HT1080 (cell line): ENCODE data around the gene FAM168A. TPM values are rescaled to one million over a fixed set of nuclear protein-coding genes. Genes with fewer than 3 reads are reported as not detected.

Source experiments
- DNase-seq: peaks from one replicate; pipeline ENCODE4 v3.0.0-alpha.2; 2015; ENCODE audit warnings: low read depth
- total RNA-seq: library from RNA; depleted of rRNA; stranded (reverse); fragments of >200 nt; shearing (Covaris generic); gene quantifications from 2 replicates; pipeline ENCODE4 v1.2.3, GENCODE V29; 2014

The FAM168A gene
- total RNA-seq, 1 experiment from 2014 or later: 20.3 TPM

GRCh38 chr11:73520353-73521061 is 77.4 kb downstream of the FAM168A start:
- no peak for DNase-seq

DNA sequence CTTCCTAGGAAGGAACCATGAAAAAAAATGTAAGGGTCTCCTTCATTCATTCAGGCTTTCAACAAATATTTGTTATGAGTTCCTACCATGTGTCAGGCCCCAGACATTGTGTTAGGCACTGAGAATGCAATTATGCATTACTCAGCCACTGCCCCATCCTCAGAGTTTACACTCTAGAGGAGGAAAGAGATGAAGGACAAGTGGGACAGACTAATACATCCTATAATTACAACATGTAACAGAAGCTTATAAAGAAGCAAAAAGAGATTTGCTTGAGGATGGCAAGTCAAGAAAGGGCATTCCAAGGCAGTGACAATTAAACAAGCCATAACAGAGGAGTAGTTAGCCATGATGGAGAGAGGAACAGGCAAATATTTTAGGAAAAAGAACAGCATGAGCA is 78.6 kb downstream of the FAM168A start:
- no peak for DNase-seq

- DNase-seq: no peak
These were observed 79.7 kb downstream of the FAM168A start for GRCh38 chr11:73518195-73518594.

DNA sequence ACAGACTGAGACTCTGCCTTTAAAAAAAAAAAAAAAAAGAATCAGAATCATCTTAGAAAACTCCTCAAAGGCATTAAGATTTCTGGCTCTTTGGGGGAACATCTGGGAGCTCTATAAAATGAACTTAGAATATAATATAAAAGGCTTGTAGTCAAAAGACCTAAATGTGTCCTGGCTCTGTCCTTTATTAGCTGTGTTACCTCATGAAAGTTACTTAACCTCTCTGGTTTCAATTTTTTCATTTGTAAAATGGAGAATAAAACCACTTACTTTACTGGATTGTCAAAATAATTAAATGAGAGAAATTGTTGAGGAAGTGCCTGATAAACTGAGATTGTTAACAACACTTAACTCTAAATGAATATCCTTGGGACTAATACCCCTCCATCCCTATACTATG is 81.8 kb downstream of the FAM168A start:
- no peak for DNase-seq

- no peak for DNase-seq
These were observed 84.2 kb downstream of the FAM168A start for GRCh38 chr11:73513707-73514106.

DNA sequence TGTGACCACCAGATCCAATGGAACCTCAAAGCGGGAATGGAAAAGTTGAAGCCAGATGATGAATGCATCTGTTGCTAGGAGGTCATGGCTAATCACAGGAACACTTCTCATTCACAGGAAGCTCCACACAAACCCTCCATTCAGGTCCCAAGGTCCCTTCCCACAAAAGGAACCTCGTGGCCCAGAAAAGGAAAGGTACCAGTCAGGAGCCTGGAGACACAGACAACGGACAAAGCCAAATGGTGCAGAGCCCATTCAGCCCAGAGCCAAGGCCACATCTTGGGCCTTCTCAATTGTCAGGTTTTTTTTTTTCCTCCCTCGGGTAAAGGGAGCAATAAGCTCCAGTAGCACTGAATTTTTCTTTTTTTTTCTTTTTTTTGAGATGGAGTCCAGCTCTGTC is 87.0 kb downstream of the FAM168A start:
- no peak for DNase-seq

DNA sequence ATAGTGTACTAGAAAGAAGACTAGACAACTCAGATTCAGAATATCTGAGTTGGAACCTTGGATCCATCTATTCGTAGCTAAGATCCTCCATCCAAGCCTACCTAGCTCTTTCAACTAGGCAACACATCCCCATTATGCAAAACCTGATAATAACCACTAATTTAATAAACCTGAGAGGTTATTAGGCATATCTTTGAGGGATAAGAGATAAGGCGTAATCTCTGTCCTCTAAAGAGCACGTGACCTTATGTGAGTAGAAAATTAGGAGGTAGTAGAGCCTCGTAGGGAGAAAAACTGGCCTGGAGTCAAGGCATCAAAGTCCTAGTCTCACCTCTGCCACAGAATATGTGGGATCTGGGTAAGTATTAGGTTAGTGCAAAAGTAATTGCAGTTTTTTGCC is 87.8 kb downstream of the FAM168A start:
- DNase-seq: no peak

DNA sequence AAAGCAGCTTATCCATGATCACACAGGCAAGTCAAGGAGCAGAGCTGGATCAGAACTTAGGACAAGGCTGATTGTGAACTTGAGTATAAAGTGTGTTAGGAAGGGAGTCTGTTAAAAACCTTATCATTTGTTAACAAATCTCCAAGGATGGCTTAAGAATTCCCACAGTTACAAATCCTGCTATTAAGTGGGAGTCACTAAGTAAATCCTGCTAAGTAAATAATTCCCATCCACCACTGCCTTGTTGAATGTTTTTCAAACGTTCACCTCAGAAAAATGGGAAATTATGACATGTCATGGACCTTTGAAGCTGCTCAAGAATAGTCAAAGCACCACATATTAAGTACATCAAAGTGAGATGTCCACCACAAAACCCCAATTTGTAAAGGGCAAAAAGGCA is 88.7 kb downstream of the FAM168A start:
- DNase-seq: no peak

- DNase-seq: no peak
These were observed 89.4 kb downstream of the FAM168A start for GRCh38 chr11:73508243-73509176.

DNA sequence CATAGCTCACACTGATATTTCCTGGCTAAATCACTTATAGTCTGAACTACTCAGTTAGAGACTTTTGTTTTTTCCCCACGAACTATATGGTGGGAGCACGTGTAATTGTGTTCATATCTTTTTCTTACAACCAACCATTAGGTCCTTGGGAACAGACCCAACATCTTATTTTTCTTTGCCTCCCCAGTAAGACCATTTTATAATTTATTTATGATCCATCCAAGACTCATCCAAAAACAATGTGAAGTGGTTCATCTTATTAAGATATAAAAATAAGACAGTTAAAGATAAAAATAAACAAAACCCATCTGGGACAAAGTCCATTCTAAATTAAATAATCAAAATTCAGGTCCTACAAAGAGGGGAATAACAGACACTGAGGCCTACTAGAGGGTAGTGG is 90.8 kb downstream of the FAM168A start:
- DNase-seq: no peak

DNA sequence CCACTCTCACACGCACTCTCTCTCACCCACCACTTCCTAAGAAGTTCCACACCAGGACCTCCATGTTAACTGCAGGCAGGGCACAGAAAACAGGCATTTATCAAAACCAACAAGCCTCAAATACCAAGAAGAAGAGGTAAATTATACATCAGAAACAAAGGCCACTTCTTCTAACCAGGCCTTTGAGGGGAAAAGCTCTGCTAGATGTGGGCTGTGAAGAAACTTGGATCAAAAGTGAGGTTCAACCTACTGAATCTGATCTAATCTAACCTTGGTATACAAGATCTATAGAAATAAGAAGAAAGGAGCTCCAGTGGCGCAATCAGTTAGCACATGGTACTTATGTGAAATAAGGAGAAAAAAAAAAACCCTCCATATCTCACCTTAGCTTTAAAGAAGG is 91.9 kb downstream of the FAM168A start:
- DNase-seq: no peak

- DNase-seq: no peak
These were observed 99.6 kb downstream of the FAM168A start for GRCh38 chr11:73498343-73498742.

- DNase-seq: no peak
These were observed 101.8 kb downstream of the FAM168A start for GRCh38 chr11:73496134-73496533.

- DNase-seq: no peak
These were observed 102.2 kb downstream of the FAM168A start for GRCh38 chr11:73495731-73496130.

DNA sequence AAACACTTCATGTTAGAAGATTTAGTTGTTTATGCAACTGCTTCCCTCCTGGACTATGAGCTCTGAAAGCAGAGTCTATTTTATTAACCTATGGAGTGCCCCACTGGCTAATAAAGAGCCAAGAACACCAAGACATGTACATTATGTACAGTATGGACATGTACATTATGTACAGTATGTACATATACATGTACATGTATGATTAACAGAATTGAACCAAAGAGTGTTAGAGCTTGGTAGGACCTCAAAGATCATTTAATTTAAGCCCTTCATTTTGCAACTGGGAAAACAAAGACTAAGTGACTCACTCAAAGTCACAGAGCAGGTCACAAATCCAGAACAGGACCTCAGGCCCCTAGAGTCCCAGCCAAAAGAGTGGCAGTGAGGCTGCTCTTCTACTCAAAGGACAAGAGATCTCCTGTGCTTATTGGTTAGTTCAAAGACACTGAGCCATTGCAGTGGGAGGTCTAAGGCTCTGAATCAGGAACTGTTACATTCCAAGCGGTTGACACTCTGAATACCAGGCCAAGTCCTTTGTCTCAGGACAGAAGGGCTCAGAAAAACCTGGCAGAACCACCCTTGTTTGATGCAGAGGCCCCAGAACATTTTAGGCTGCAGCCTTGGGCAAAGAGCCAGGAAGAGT is 103.8 kb downstream of the FAM168A start:
- DNase-seq: peak; percentile 87

- no peak for DNase-seq
These were observed 116.3 kb downstream of the FAM168A start for GRCh38 chr11:73481626-73482025.

- no peak for DNase-seq
These were observed 117.2 kb downstream of the FAM168A start for GRCh38 chr11:73480677-73481076.

DNA sequence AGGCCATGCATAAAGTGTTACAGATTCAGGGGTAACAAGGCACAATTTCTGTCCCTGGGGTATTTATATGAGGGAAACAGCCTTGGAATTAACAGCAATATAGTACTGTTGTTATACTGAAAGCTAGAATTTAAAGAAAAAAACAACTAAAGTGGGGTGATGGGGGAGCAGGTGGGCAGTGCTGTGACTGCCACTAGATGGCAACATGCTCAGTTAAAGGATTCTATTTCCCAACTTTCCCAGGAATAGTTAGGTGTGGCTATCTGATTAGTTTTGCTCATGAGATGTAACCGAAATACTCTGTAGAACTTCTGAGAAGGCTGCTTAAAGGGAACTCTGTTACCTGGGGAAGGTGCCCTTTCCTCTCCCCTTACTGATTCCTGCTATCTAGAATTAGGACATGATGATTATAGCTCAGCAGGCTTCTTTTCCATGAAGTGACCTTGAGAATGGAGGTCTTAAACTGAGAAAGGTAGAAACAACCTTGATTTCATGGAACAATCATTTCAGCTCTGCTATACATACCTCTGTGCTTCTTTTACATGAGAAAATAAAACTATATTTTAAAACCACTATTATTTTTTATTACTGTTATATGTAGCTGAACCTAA is 119.1 kb downstream of the FAM168A start:
- peak; percentile 58 for DNase-seq

DNA sequence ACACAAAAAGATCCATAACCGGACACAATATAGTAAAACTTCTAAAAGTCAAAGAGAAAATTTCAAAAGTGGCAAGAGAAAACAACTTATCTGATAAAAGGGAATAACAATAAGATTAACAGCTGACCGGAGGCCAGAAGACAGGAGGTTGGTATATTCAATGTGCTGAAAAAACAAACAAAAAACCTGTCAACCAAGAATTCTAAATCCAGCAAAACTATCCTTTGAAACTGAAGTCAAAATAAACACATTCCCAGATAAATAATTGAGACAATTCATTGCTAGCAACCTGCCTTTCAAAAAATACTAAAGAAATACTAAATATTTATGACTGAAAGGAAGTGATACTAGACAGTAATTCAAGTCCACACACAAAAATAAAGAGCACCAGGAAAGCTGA is 120.4 kb downstream of the FAM168A start:
- DNase-seq: no peak

DNA sequence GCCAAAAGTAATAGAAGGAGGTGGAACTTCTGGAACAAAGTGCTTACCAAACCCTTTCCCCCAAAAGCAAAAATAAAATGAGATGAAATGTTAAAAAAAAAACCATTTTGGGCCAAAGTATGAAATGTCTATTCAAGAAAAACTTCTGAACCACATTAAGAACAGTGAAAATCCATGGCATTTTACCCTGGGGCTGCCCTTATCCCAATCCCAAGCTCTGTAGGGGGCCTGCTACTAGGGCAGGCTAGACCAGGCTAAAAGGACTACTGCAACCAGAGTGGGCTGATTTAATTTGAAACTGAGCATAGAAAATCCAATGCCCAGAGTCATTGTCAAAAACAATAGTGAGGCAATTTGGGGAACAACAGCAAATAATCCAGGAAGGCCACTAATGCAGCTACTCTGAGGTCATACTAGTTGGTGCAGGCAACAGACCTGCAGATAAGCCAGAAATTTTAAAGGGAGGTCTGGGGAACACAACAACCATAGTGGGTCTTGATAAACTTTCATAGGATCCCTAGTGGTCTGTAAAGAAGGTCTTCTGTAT is 122.3 kb downstream of the FAM168A start:
- no peak for DNase-seq

DNA sequence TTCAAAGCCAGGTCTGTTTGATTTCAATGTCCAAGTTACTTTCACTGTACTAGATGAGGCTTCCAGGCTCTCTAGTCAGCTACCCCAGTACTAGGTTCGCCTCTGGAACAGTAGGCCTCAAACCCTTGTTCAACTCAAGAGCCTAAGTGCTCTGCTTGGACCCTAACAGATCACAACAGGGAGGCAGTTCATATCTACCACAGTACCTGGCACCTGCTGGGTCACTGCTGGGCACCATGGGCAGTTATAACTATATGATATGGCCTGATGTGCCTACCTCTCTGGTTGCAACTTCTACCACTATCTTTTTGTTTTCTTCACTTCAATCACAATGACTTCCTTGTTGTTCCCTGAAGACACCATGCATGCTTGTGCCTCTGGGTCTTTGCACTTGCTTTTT is 124.7 kb downstream of the FAM168A start:
- DNase-seq: no peak
